Measurements from ENCODE around the gene ARHGAP12. TPM values are rescaled to one million over a fixed set of nuclear protein-coding genes. Genes with fewer than 3 reads are reported as not detected.
"Not testable (repeated sequence)": the region's sequence is repeated elsewhere in the genome, so short reads cannot be mapped to it uniquely, and the experiment has no call there.

ARHGAP12 gene
- total and polyA plus RNA-seq, 10 donors, result 20.5 to 69.7 (median 46.9) TPM

- Histone ChIP-seq H3K36me3 (no peaks in the 10 kb centered on the region), H3K9me3 (no peaks in the 10 kb centered on the region), H3K4me3 (no peak overlapping the region), H3K27ac (no peak overlapping the region), H3K27me3 (replicated peaks in 1 of 7) (no peaks in the 10 kb centered on the region), H3K4me1 (no peaks in the 10 kb centered on the region)
- WGBS, 5 donors, result 48 to 57% (median 50%) methylated on average over 8 of the region's 8 CpGs
- TF ChIP-seq POLR2AphosphoS5 (IDR thresholded peaks at IDR 0.05) (no peak), CTCF (IDR thresholded peaks at IDR 0.05 in 8 of 11, conservative IDR thresholded peaks at IDR 0.05 in 3 of 11) (peak; percentile 64 to 92 (median 86))
- intact Hi-C loops (cut with DNase I; ENCODE audit: low total_unique reads), result no loop called here
- no peak for DNase-seq
Observed at GRCh38 chr10:31770307-31770902, 158.2 kb downstream of the ARHGAP12 start.

GRCh38 chr10:31769564-31769963, 159.1 kb downstream of the ARHGAP12 start:
- Histone ChIP-seq H3K27ac (no peak overlapping the region), H3K4me3 (no peak overlapping the region), H3K27me3 (replicated peaks in 1 of 7) (no peaks in the 10 kb centered on the region), H3K4me1 (no peaks in the 10 kb centered on the region), H3K9me3 (no peaks in the 10 kb centered on the region), H3K36me3 (no peaks in the 10 kb centered on the region)
- intact Hi-C loops (cut with DNase I; ENCODE audit: low total_unique reads), result loop anchor here (10.0 kb wide), 1 partner anchor 455 kb away; the partner anchor contains the start of gene ZEB1
- WGBS, 5 donors, result 60 to 70% (median 68%) methylated on average over 4 of the region's 4 CpGs
- no peak for DNase-seq
- TF ChIP-seq POLR2AphosphoS5 (IDR thresholded peaks at IDR 0.05) (no peak), CTCF (IDR thresholded peaks at IDR 0.05 in 8 of 11, conservative IDR thresholded peaks at IDR 0.05 in 3 of 11) (no peak), POLR2A (IDR thresholded peaks at IDR 0.05) (no peak)

GRCh38 chr10:31768935-31769334, 159.7 kb downstream of the ARHGAP12 start:
- 86 to 97% (median 88%) methylated on average over 7 of the region's 7 CpGs for WGBS, 5 donors
- DNase-seq, result not testable (repeated sequence)
- intact Hi-C loops (cut with DNase I; ENCODE audit: low total_unique reads), result loop anchor here (10.0 kb wide), 1 partner anchor 454 kb away; the partner anchor contains the start of gene ZEB1

GRCh38 chr10:31768467-31768866, 160.2 kb downstream of the ARHGAP12 start:
- no peaks in the 10 kb centered on the region for H3K4me1 ChIP-seq
- H3K27me3 ChIP-seq (replicated peaks in 1 of 7), result no peaks in the 10 kb centered on the region
- no peak overlapping the region for H3K27ac ChIP-seq
- no peaks in the 10 kb centered on the region for H3K9me3 ChIP-seq
- WGBS, 5 donors, result 90 to 100% (median 93%) methylated on average over 1 of the region's 1 CpG
- H3K36me3 ChIP-seq, result no peaks in the 10 kb centered on the region
- no peak for DNase-seq
- intact Hi-C loops (cut with DNase I; ENCODE audit: low total_unique reads), result loop anchor here (10.0 kb wide), 1 partner anchor 454 kb away; the partner anchor contains the start of gene ZEB1
- H3K4me3 ChIP-seq, result no peak overlapping the region
- no peak for TF ChIP-seq POLR2AphosphoS5 (IDR thresholded peaks at IDR 0.05)
- TF ChIP-seq POLR2A (IDR thresholded peaks at IDR 0.05), result no peak
- TF ChIP-seq CTCF (IDR thresholded peaks at IDR 0.05 in 8 of 11, conservative IDR thresholded peaks at IDR 0.05 in 3 of 11), result no peak

More at GRCh38 chr10:31768935-31769334, 159.7 kb downstream of the ARHGAP12 start:
- not testable (repeated sequence) for H3K4me1 ChIP-seq; H3K9me3 ChIP-seq; H3K36me3 ChIP-seq; H3K4me3 ChIP-seq; H3K27ac ChIP-seq; H3K27me3 ChIP-seq (replicated peaks in 1 of 7)

Measured in spleen (tissue), 11 donors.